NT2/D1 (cell line): ENCODE data around the gene ZNF329.

Experiments
- DNase-seq: peaks from one replicate; pipeline ENCODE4 v3.0.0-alpha.2; 2011; ENCODE audit warnings: low read depth, low spot score
- H3K27me3 ChIP-seq: 2 replicates; pipeline ENCODE4 v1.6.0; 2011; ENCODE audit warnings: mild to moderate bottlenecking; ENCODE audit not compliant: insufficient read length, insufficient read depth
- H3K36me3 ChIP-seq: 2 replicates; pipeline ENCODE4 v1.6.1; 2011; ENCODE audit warnings: mild to moderate bottlenecking, low read length, mixed read lengths; ENCODE audit not compliant: insufficient read depth, insufficient read length
- H3K4me1 ChIP-seq: 2 replicates; pipeline ENCODE4 v1.5.1; 2011; ENCODE audit not compliant: insufficient read depth, insufficient read length
- H3K4me3 ChIP-seq: 2 replicates; pipeline ENCODE4 v1.5.1; 2011; ENCODE audit warnings: low read depth; ENCODE audit not compliant: insufficient read length
- H3K9ac ChIP-seq: 2 replicates; pipeline ENCODE4 v1.6.0; 2011; ENCODE audit warnings: low read depth; ENCODE audit not compliant: insufficient read length
- H3K9me3 ChIP-seq: 2 replicates; pipeline ENCODE4 v1.5.1; 2011; ENCODE audit warnings: mild to moderate bottlenecking, low read length; ENCODE audit not compliant: insufficient read depth
- SUZ12 ChIP-seq: IDR thresholded peaks from 2 replicates; pipeline ENCODE4 v1.6.1; 2011; ENCODE audit not compliant: insufficient read length, insufficient read depth; ENCODE audit errors: extremely low read depth
- YY1 ChIP-seq: IDR thresholded peaks from 2 replicates; pipeline ENCODE4 v1.6.1; 2011; ENCODE audit not compliant: insufficient read length, insufficient read depth
- ZNF274 ChIP-seq: IDR thresholded peaks from 2 replicates; pipeline ENCODE4 v1.6.1; 2011; ENCODE audit warnings: mild to moderate bottlenecking, low read depth, low read length

ZNF329 gene

DNA sequence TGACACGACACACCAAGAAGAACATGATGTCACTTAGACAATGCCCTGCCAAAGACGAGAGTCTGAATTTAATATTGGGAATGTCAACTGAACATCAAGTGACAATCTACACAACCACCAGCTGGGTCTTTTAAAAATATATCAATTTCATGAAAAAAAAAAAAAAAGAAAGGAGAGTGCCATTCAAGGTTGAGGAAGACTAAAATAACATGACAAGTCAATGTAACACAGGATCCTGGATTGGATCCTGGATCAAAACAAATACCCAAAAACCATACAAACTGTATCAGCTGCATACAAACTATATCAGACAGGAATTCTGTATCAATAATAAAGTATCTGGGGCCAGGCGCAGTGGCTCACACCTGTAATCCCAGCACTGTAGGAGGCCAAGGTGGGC, 4.7 kb downstream of the ZNF329 start:
- Histone ChIP-seq H3K4me1 (no peaks in the 10 kb centered on the region), H3K9ac (no peak overlapping the region), H3K9me3 (peaks cover 54% of the 10 kb centered on the region), H3K4me3 (no peak overlapping the region), H3K36me3 (peaks cover 10% of the 10 kb centered on the region), H3K27me3 (no peaks in the 10 kb centered on the region)
- no peak for DNase-seq
- TF ChIP-seq ZNF274 = no peak
- no peak for TF ChIP-seq SUZ12
- TF ChIP-seq YY1 = no peak

DNA sequence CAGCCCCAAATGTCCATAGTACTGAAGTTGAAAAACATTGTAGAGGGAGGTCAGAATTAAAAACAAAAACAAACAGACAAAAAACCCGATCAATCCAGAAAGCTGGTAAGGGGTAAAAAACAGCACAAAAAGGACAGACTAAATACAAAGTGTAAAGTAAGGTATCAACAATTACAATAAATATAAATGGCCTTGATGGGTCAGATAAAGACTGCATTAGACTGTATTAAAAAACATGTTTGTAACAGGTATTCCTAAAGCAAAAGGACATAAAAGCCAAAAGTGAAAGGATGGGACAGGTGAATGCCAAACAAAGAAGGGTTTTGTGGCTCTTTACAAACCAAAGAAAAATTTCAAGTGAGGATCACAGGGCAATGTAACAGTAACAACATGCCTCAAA, 16.3 kb downstream of the ZNF329 start:
- no peak for DNase-seq
- Histone ChIP-seq H3K9me3 (peaks cover 96% of the 10 kb centered on the region), H3K4me3 (no peak overlapping the region), H3K9ac (no peak overlapping the region), H3K4me1 (no peaks in the 10 kb centered on the region), H3K36me3 (peaks cover 38% of the 10 kb centered on the region), H3K27me3 (no peaks in the 10 kb centered on the region)
- TF ChIP-seq YY1 (no peak), SUZ12 (no peak), ZNF274 (no peak)

DNA sequence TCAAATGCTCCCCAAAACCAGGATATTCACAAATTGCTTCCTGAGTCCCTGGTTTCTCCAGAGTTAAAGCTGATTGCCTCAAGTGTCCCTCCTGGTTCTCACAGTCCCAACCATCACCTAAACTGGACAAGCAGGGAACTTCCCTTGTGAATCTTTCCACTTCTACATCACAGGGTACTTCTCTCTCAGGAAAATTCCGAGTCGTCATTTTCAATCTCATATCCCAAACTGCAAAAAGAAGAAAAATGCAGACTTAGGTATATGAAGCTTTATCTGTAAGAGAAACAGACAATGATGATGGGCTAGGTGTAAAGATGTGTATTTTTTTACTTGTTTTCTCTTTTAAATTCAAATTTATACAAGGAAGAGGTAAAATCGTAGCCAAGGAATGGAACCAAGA, 21.3 kb downstream of the ZNF329 start:
- TF ChIP-seq YY1 (no peak), ZNF274 (no peak), SUZ12 (no peak)
- no peaks in the 10 kb centered on the region for H3K4me1 ChIP-seq
- H3K27me3 ChIP-seq = no peaks in the 10 kb centered on the region
- no peak overlapping the region for H3K9ac ChIP-seq
- H3K4me3 ChIP-seq = no peak overlapping the region
- H3K36me3 ChIP-seq = peaks cover 53% of the 10 kb centered on the region
- H3K9me3 ChIP-seq = peaks cover 97% of the 10 kb centered on the region
- no peak for DNase-seq

DNA sequence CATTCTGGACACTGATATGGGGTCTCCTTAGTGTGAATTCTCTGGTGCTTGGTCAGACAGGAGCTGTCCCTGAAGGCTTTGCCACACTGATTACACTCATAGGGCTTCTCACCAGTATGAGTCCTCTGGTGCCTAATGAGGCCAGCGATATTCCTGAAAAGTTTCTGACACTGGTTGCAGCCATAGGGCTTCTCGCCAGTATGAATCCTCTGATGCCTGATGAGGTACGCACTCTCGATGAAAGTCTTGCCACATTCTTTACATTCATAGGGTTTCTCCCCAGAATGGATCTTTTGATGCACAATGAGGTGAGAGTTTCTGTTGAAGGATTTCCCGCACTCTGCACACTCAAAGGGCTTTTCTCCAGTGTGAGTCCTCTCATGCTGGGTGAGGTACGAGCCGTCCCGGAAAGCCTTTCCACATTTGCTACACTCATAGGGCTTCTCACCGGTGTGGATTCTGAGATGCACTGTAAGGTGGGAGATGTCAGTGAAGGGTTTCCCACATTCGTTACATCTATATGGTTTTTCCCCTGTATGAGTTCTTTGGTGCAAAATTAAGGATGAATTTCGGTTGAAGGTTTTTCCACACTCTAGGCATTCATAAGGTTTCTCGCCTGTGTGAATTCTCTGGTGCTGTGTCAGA, 22.4 kb downstream of the ZNF329 start:
- Histone ChIP-seq H3K4me1 (no peaks in the 10 kb centered on the region), H3K4me3 (no peak overlapping the region), H3K9ac (no peak overlapping the region), H3K9me3 (peaks cover 97% of the 10 kb centered on the region), H3K27me3 (no peaks in the 10 kb centered on the region), H3K36me3 (peaks cover 45% of the 10 kb centered on the region)
- DNase-seq = no peak
- TF ChIP-seq ZNF274 = peak; percentile 100
- no peak for TF ChIP-seq SUZ12

DNA sequence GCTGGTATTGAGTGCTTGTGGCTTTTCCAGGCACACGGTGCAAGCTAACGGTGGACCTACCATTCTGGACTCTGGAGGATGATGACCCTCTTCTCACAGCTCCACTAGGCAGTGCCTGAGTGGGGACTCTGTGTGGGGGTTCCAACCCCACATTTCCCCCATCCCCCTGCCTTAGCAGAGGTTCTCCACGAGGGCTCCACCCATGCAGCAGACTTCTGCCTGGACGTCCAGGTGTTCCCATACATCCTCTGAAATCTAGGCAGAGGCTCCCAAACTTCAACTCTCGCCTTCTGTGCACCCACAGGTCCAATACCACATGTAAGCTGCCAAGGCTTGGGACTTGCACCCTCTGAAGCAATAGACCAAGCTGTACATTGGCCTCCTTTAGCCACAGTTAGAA, 27.2 kb downstream of the ZNF329 start:
- H3K4me1 ChIP-seq = no peaks in the 10 kb centered on the region
- H3K4me3 ChIP-seq = no peak overlapping the region
- TF ChIP-seq SUZ12 = no peak
- TF ChIP-seq ZNF274 = no peak
- no peak for TF ChIP-seq YY1
- H3K27me3 ChIP-seq = no peaks in the 10 kb centered on the region
- H3K9me3 ChIP-seq = peaks cover 95% of the 10 kb centered on the region
- DNase-seq = no peak
- no peak overlapping the region for H3K9ac ChIP-seq
- H3K36me3 ChIP-seq = peaks cover 15% of the 10 kb centered on the region

DNA sequence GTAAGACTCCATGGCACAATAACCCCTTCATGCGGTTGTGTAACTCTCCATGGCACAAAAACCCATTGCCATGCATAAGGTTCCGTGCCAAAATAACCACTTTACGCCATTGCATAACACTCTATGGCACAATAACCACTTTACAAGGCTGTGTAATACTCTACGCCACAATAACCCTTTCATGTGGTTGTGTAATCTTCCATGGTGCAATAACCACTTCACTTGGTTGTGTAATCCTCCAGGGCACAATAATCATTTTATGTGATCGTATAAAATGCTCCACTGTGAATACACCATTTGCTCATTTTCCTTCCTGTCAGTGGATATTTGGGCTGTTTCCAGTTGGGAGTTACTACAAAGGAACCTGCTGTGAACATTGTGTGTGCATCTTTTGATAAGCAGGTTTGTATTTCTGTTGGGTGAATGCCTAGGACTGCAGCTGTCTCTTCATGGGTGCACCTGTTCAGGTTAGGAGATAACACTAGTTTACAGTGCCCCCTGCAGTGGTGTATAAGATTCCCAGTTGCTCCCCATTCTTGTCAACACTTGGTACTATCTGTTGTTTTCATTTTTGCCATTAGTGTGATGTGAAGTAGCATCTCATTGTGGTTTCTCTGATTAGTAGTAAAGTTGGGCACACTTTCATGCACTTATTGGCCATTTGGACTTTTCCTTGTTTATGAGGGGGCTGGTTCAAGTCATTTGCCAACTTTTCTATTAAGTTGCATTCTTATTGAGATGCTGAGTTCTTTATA, 31.4 kb downstream of the ZNF329 start:
- H3K27me3 ChIP-seq = no peaks in the 10 kb centered on the region
- no peak overlapping the region for H3K9ac ChIP-seq
- H3K9me3 ChIP-seq = peaks cover 85% of the 10 kb centered on the region
- TF ChIP-seq ZNF274 (no peak), YY1 (no peak), SUZ12 (no peak)
- H3K36me3 ChIP-seq = peaks cover 5% of the 10 kb centered on the region
- peak overlapping the region; percentile 69 for H3K4me3 ChIP-seq
- no peak for DNase-seq
- H3K4me1 ChIP-seq = no peaks in the 10 kb centered on the region

- TF ChIP-seq ZNF274 = no peak
- no peak for TF ChIP-seq SUZ12
- no peak for TF ChIP-seq YY1
- peak overlapping the region; percentile 88 for H3K9ac ChIP-seq
- H3K4me3 ChIP-seq = peak overlapping the region; percentile 69
- no peaks in the 10 kb centered on the region for H3K4me1 ChIP-seq
- peaks cover 85% of the 10 kb centered on the region for H3K9me3 ChIP-seq
- H3K36me3 ChIP-seq = peaks cover 5% of the 10 kb centered on the region
- H3K27me3 ChIP-seq = no peaks in the 10 kb centered on the region
- peak; percentile 87 for DNase-seq
Measured at GRCh38 chr19:58117841-58118575, 32.6 kb downstream of the ZNF329 start.
